Muscle of leg (tissue), 11 donors: ENCODE results near the gene CIBAR2. TPM values are rescaled to one million over a fixed set of nuclear protein-coding genes. Genes with fewer than 3 reads are reported as not detected.

Experiments
- DNase-seq: peaks from one replicate; pipeline ENCODE4 v3.0.0; 2013
- H3K27ac ChIP-seq: one replicate; pipeline ENCODE4 v1.5.1; 2013; ENCODE audit warnings: mild to moderate bottlenecking, low read length, control low read depth
- H3K27me3 ChIP-seq: one replicate; pipeline ENCODE4 v1.6.1; 2013; ENCODE audit warnings: low read length; ENCODE audit not compliant: control insufficient read depth, insufficient read depth
- H3K36me3 ChIP-seq: one replicate; pipeline ENCODE4 v1.6.1; 2013; ENCODE audit warnings: low read length; ENCODE audit not compliant: control insufficient read depth, insufficient read depth
- H3K4me1 ChIP-seq: one replicate; pipeline ENCODE4 v1.6.1; 2013; ENCODE audit warnings: low read length; ENCODE audit not compliant: control insufficient read depth, insufficient read depth
- H3K4me3 ChIP-seq: one replicate; pipeline ENCODE4 v1.5.1; 2013; ENCODE audit warnings: low read length, control low read depth
- H3K9me3 ChIP-seq: replicated peaks from 2 replicates; pipeline ENCODE4 v1.6.1; 2013; ENCODE audit warnings: low read depth, low read length; ENCODE audit not compliant: control insufficient read depth
- WGBS: methylation state at CpG from one replicate; pipeline ENCODE4 v1.1.5; 2013; ENCODE audit warnings: missing lambda C conversion rate; ENCODE audit not compliant: insufficient coverage; 5-methylcytosine and 5-hydroxymethylcytosine counted together
- polyA plus RNA-seq, 8 donors: library from polyadenylated mRNA; unstranded; fragments of 120-200 nt; gene quantifications; one replicate each; pipeline versions ENCODE4 v1.2.1 to v1.2.3, GENCODE V29; 2013; ENCODE audit warnings: inconsistent platforms in 1 of 8, low replicate concordance in 1 of 8; ENCODE audit not compliant: insufficient read length in 8 of 8, insufficient read depth in 1 of 8
- total RNA-seq: library from RNA; stranded (reverse); fragments of 120-200 nt; gene quantifications from one replicate; pipeline ENCODE4 v1.2.4, GENCODE V29; 2013

Gene CIBAR2
- total and polyA plus RNA-seq, 9 donors = 0.18 to 0.30 TPM; not detected in 7

- H3K4me1 ChIP-seq = peaks cover 12% of the 10 kb centered on the region
- peaks cover 6% of the 10 kb centered on the region for H3K27me3 ChIP-seq
- no peak overlapping the region for H3K27ac ChIP-seq
- no peak overlapping the region for H3K4me3 ChIP-seq
- 77% methylated on average over 8 of the region's 10 CpGs for WGBS
- H3K36me3 ChIP-seq = peaks cover 5% of the 10 kb centered on the region
- no peaks in the 10 kb centered on the region for H3K9me3 ChIP-seq
- DNase-seq = no peak
These were observed 35.2 kb downstream of the CIBAR2 start for GRCh38 chr16:85077039-85077438.

DNA sequence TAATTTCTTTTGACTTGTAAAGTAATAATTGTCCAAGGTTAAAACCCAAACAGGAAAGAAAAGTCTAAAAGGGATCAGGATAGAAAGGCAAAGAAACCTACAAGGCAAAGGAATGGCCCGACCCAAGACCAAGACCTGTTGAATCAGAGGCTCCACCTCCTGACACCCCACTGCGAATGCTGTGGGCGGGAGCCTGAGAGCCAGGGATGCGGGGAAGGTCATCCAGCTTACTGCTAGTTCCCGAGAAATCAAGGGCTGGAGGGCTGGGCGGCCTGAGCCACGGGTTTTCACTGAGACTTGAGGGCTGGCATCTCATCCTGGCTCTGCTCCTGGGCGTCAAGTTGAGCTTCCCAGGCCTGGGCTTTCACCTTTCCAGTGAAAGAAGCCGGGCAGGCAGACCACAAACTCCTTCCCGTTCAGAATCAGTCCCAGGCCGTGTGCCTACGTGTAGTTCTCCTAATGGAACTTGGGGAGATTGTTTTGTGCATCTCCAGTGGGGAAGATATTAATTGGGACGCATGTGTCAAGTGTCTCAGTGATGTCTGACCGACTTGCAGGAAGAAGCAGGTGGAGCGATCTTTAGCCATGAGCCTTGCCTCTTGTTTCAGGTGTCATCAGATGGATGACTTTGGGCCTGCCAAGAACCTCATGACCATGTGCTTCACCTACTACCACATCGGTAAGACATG lies 36.9 kb downstream of the CIBAR2 start:
- H3K27ac ChIP-seq = no peak overlapping the region
- no peak for DNase-seq
- WGBS = 84% methylated on average over 14 of the region's 16 CpGs
- H3K9me3 ChIP-seq = no peaks in the 10 kb centered on the region
- H3K27me3 ChIP-seq = peaks cover 2% of the 10 kb centered on the region
- peaks cover 5% of the 10 kb centered on the region for H3K36me3 ChIP-seq
- peaks cover 12% of the 10 kb centered on the region for H3K4me1 ChIP-seq
- no peak overlapping the region for H3K4me3 ChIP-seq

GRCh38 chr16:85074225-85074914 lies 37.9 kb downstream of the CIBAR2 start:
- WGBS = 75% methylated on average over 2 of the region's 6 CpGs
- no peaks in the 10 kb centered on the region for H3K9me3 ChIP-seq
- DNase-seq = no peak
- H3K4me3 ChIP-seq = no peak overlapping the region
- H3K36me3 ChIP-seq = peaks cover 5% of the 10 kb centered on the region
- H3K27ac ChIP-seq = no peak overlapping the region
- H3K4me1 ChIP-seq = peaks cover 12% of the 10 kb centered on the region
- peaks cover 2% of the 10 kb centered on the region for H3K27me3 ChIP-seq

- 42% methylated on average over 9 of the region's 13 CpGs for WGBS
- peaks cover 12% of the 10 kb centered on the region for H3K4me1 ChIP-seq
- no peaks in the 10 kb centered on the region for H3K36me3 ChIP-seq
- no peaks in the 10 kb centered on the region for H3K9me3 ChIP-seq
- no peak overlapping the region for H3K4me3 ChIP-seq
- no peak overlapping the region for H3K27ac ChIP-seq
- peak; percentile 76 for DNase-seq
- H3K27me3 ChIP-seq = no peaks in the 10 kb centered on the region
These were observed 39.3 kb downstream of the CIBAR2 start for GRCh38 chr16:85072947-85073346.

DNA sequence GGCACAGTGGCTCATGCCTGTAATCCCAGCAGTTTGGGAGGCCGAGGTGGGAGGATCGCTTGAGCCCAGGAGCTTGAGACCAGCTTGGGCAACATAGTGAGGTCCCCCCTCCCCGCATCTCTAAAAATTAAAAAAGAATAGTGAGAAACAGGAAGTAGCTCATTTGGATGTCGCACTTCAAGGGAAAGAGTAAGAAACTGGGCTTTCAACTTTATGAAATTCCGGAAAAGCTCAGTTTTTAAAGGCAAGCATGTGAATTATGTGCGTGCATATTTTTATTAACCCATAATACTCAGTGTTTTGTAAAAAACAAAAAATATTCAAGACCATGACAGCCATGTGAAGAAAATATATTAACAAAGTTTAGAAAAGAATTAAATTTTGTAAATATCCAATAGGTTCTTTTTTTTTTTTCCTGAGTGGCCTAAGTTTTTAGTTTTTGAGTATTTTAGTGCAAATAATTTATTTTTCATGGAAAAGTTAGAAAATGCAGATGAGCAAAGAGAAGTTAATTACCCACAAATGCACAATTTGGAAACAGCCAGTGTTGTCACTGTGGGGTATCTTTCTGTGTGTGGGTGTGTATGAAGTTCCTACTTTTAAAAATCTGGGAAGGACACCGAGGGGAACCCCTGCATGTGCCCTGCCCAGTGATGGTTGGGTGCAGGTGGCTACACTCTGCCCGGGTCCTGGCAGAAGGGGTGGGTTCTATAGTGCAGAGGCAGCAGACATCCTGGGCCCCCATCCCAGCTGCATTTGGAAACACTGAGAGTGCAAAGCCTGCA lies 40.0 kb downstream of the CIBAR2 start:
- H3K4me1 ChIP-seq = peaks cover 12% of the 10 kb centered on the region
- no peak overlapping the region for H3K27ac ChIP-seq
- H3K4me3 ChIP-seq = no peak overlapping the region
- no CpG with 5 or more reads among the region's 8 CpGs for WGBS
- no peaks in the 10 kb centered on the region for H3K36me3 ChIP-seq
- no peak for DNase-seq
- H3K9me3 ChIP-seq = no peaks in the 10 kb centered on the region
- no peaks in the 10 kb centered on the region for H3K27me3 ChIP-seq

- WGBS = 87% methylated on average over 7 of the region's 7 CpGs
- no peak overlapping the region for H3K4me3 ChIP-seq
- H3K4me1 ChIP-seq = peaks cover 12% of the 10 kb centered on the region
These were observed 43.1 kb downstream of the CIBAR2 start for GRCh38 chr16:85069171-85069570.

DNA sequence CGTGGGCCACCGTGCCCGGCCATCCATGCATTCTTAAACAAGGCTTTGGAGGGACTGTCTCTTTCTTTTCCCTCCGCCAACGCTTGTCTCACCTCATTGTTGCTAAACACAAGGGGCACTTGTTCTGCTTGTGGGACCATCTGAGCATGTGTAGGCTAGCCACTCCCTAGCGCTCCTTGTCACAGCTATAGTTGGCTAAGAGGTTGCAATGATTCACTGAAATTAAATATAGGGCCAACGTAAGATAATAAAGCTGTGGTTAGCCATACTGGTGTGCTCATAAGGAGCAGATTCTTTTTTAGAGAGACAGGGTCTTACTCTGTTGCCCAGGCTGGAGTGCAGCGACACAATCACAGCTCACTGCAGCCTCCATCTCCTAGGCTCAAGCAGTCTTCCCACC lies 43.5 kb downstream of the CIBAR2 start:
- no peak overlapping the region for H3K27ac ChIP-seq
- DNase-seq = no peak
- WGBS = 98% methylated on average over 6 of the region's 8 CpGs
- no peaks in the 10 kb centered on the region for H3K36me3 ChIP-seq
- H3K27me3 ChIP-seq = no peaks in the 10 kb centered on the region
- H3K9me3 ChIP-seq = no peaks in the 10 kb centered on the region
- no peak overlapping the region for H3K4me3 ChIP-seq
- H3K4me1 ChIP-seq = peaks cover 12% of the 10 kb centered on the region

More at GRCh38 chr16:85069171-85069570, 43.1 kb downstream of the CIBAR2 start:
- no peaks in the 10 kb centered on the region for H3K27me3 ChIP-seq
- DNase-seq = no peak
- H3K36me3 ChIP-seq = no peaks in the 10 kb centered on the region
- H3K9me3 ChIP-seq = no peaks in the 10 kb centered on the region
- no peak overlapping the region for H3K27ac ChIP-seq

- Histone ChIP-seq H3K4me3 (no peak overlapping the region), H3K9me3 (no peaks in the 10 kb centered on the region), H3K27me3 (no peaks in the 10 kb centered on the region), H3K27ac (no peak overlapping the region), H3K4me1 (no peaks in the 10 kb centered on the region), H3K36me3 (no peaks in the 10 kb centered on the region)
- no peak for DNase-seq
- 83% methylated on average over 5 of the region's 8 CpGs for WGBS
These were observed 44.8 kb downstream of the CIBAR2 start for GRCh38 chr16:85067426-85067825.

DNA sequence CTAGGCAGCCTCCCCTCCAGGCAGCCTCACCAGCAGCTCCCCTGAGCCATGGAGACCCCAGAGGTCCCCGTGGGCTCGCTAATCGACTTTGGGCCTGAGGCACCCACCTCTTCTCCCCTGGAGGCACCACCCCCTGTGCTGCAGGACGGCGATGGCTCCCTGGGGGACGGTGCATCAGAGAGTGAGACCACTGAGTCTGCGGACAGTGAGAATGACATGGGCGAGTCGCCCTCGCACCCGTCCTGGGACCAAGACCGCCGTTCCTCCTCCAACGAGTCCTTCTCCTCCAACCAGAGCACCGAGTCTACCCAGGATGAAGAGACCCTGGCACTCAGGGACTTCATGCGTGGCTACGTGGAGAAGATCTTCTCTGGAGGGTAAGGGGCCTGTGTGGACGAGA lies 45.2 kb downstream of the CIBAR2 start:
- whole genome bisulfite sequencing = 94% methylated on average over 15 of the region's 18 CpGs
- Histone ChIP-seq H3K27ac (no peak overlapping the region), H3K36me3 (no peaks in the 10 kb centered on the region), H3K9me3 (no peaks in the 10 kb centered on the region), H3K4me1 (no peaks in the 10 kb centered on the region), H3K27me3 (no peaks in the 10 kb centered on the region), H3K4me3 (no peak overlapping the region)
- DNase-seq = no peak

- Histone ChIP-seq H3K27me3 (no peaks in the 10 kb centered on the region), H3K4me1 (no peaks in the 10 kb centered on the region), H3K4me3 (no peak overlapping the region), H3K36me3 (no peaks in the 10 kb centered on the region), H3K27ac (no peak overlapping the region), H3K9me3 (no peaks in the 10 kb centered on the region)
- 83% methylated on average over 8 of the region's 12 CpGs for WGBS
- no peak for DNase-seq
These were observed 45.9 kb downstream of the CIBAR2 start for GRCh38 chr16:85066346-85066885.
